GM06990 (cell line): ENCODE data around the gene ANO4.

Source experiments
- DNase-seq: peaks from one replicate; pipeline ENCODE4 v3.0.0-alpha.2; 2011; ENCODE audit not compliant: insufficient read length; ENCODE audit errors: extremely low read depth
- H3K27me3 ChIP-seq: replicated peaks from 2 replicates; pipeline ENCODE4 v1.6.0; 2011; ENCODE audit warnings: low read length; ENCODE audit not compliant: control insufficient read depth, insufficient read depth
- H3K36me3 ChIP-seq: 2 replicates; pipeline ENCODE4 v1.5.1; 2011; ENCODE audit warnings: low read length; ENCODE audit not compliant: control insufficient read depth, insufficient read depth
- H3K4me3 ChIP-seq: replicated peaks from 2 replicates; pipeline ENCODE4 v1.5.1; 2011; ENCODE audit warnings: low read depth, mild to moderate bottlenecking, control low read depth, low read length
- CTCF ChIP-seq: IDR thresholded peaks from 2 replicates; pipeline ENCODE4 v1.5.1; 2011; ENCODE audit warnings: low read length, control low read depth, mild to moderate bottlenecking, inconsistent platforms; ENCODE audit not compliant: insufficient read depth, poor library complexity, severe bottlenecking

The ANO4 gene

GRCh38 chr12:100899301-100899700 lies 104.7 kb downstream of the ANO4 start:
- no peak for TF ChIP-seq CTCF
- H3K4me3 ChIP-seq: no peak overlapping the region
- DNase-seq: no peak
- no peaks in the 10 kb centered on the region for H3K36me3 ChIP-seq
- H3K27me3 ChIP-seq: no peaks in the 10 kb centered on the region; the same call in 1 of the 2 replicates

- no peak for TF ChIP-seq CTCF
- no peaks in the 10 kb centered on the region; the same call in 1 of the 2 replicates for H3K27me3 ChIP-seq
- no peak for DNase-seq
- H3K36me3 ChIP-seq: no peaks in the 10 kb centered on the region
- no peak overlapping the region for H3K4me3 ChIP-seq
Observed at GRCh38 chr12:100900808-100901207, 106.2 kb downstream of the ANO4 start.

- TF ChIP-seq CTCF: no peak
- no peak for DNase-seq
- no peaks in the 10 kb centered on the region for H3K36me3 ChIP-seq
- H3K27me3 ChIP-seq: no peaks in the 10 kb centered on the region; the same call in 1 of the 2 replicates
- H3K4me3 ChIP-seq: no peak overlapping the region
Observed at GRCh38 chr12:100901266-100901665, 106.7 kb downstream of the ANO4 start.

- TF ChIP-seq CTCF: no peak
- DNase-seq: no peak
- Histone ChIP-seq H3K4me3 (no peak overlapping the region), H3K36me3 (no peaks in the 10 kb centered on the region), H3K27me3 (no peaks in the 10 kb centered on the region)
Observed at GRCh38 chr12:100904270-100904669, 109.7 kb downstream of the ANO4 start.

- no peak for TF ChIP-seq CTCF
- no peak for DNase-seq
- Histone ChIP-seq H3K27me3 (no peaks in the 10 kb centered on the region), H3K4me3 (no peak overlapping the region), H3K36me3 (no peaks in the 10 kb centered on the region)
Observed at GRCh38 chr12:100908501-100908900, 113.9 kb downstream of the ANO4 start.
